WERI-Rb-1 (cell line): ENCODE data around the gene BCL2.

Source experiments
- DNase-seq: peaks from one replicate; pipeline ENCODE4 v3.0.0-alpha.2; 2020
- H3K27ac ChIP-seq: fragments of 250-450 bp; sonication (Bioruptor Pico); 2 replicates; pipeline ENCODE4 v1.5.1; 2020; ENCODE audit warnings: mild to moderate bottlenecking, moderate library complexity
- H3K27me3 ChIP-seq: fragments of 250-450 bp; sonication (Bioruptor Pico); 2 replicates; pipeline ENCODE4 v1.5.1; 2021; ENCODE audit warnings: mild to moderate bottlenecking, low read depth, moderate library complexity; ENCODE audit not compliant: insufficient read depth, severe bottlenecking
- H3K36me3 ChIP-seq: fragments of 250-450 bp; sonication (Bioruptor Pico); 2 replicates; pipeline ENCODE4 v1.5.1; 2020; ENCODE audit warnings: mild to moderate bottlenecking, moderate library complexity
- H3K4me3 ChIP-seq: 2 replicates; pipeline ENCODE4 v1.5.1; 2011; ENCODE audit warnings: low read depth, mild to moderate bottlenecking, control low read depth, low read length
- H3K9me3 ChIP-seq: fragments of 250-450 bp; sonication (Bioruptor Pico); 2 replicates; pipeline ENCODE4 v1.5.1; 2021; ENCODE audit warnings: mild to moderate bottlenecking, moderate library complexity; ENCODE audit not compliant: severe bottlenecking
- TF ChIP-seq, protein P1 (sequence below): IDR thresholded peaks from 2 replicates; pipeline ENCODE4 v1.5.1; 2011; ENCODE audit warnings: low read depth, mild to moderate bottlenecking, control low read depth, inconsistent platforms, low read length

The BCL2 gene

DNA sequence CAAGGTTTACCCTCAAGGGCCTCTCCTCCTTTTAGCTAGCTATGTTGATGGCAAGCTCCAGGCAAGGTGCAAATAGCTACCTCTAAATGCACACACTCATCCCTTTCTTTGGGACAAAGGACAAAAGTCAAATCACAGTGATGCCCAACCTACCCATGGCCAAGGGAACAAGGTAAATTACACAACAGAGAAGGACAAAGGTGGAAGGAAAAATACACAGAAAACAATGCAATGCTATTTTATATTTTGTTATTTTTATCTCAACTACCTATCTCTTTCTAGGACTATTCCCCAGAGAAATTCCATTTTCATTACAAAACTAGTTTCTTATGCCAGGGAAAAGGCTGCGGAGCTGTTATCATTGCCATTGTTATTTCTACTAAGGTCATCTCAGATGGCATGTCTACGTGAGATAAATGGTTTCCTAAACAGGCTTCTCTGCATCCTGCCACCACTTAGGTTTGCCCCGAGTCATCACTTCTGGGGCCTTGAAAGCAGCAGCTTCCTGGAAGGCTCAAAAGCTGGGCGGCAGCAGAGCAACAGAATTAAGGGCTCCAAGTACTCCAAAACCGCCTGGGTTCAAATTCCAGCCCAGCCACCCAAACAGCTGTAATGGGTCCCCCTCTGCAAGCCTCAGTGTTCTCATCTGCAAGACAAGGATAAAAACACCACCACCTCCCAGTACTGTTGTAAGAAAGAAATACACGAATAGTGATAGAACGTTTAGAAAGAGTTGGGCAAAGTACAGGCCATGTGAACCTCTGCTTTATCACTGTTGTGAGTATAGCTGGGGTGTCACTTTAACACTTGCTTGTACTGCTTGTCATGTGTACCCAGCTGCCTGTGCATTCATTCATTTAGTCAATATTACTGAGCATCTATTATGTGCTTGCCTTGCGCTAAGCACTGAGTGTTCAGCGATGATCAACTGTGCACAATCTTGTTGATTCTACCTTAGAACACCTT, 20.9 kb downstream of the BCL2 start:
- H3K36me3 ChIP-seq = peaks cover 4% of the 10 kb centered on the region; the same call in 1 of the 2 replicates
- TF ChIP-seq, protein P1, sequence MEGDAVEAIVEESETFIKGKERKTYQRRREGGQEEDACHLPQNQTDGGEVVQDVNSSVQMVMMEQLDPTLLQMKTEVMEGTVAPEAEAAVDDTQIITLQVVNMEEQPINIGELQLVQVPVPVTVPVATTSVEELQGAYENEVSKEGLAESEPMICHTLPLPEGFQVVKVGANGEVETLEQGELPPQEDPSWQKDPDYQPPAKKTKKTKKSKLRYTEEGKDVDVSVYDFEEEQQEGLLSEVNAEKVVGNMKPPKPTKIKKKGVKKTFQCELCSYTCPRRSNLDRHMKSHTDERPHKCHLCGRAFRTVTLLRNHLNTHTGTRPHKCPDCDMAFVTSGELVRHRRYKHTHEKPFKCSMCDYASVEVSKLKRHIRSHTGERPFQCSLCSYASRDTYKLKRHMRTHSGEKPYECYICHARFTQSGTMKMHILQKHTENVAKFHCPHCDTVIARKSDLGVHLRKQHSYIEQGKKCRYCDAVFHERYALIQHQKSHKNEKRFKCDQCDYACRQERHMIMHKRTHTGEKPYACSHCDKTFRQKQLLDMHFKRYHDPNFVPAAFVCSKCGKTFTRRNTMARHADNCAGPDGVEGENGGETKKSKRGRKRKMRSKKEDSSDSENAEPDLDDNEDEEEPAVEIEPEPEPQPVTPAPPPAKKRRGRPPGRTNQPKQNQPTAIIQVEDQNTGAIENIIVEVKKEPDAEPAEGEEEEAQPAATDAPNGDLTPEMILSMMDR = no peak
- no peaks in the 10 kb centered on the region for H3K27me3 ChIP-seq
- no peak for DNase-seq
- no peaks in the 10 kb centered on the region for H3K9me3 ChIP-seq
- H3K27ac ChIP-seq = no peak overlapping the region
- H3K4me3 ChIP-seq = no peak overlapping the region

DNA sequence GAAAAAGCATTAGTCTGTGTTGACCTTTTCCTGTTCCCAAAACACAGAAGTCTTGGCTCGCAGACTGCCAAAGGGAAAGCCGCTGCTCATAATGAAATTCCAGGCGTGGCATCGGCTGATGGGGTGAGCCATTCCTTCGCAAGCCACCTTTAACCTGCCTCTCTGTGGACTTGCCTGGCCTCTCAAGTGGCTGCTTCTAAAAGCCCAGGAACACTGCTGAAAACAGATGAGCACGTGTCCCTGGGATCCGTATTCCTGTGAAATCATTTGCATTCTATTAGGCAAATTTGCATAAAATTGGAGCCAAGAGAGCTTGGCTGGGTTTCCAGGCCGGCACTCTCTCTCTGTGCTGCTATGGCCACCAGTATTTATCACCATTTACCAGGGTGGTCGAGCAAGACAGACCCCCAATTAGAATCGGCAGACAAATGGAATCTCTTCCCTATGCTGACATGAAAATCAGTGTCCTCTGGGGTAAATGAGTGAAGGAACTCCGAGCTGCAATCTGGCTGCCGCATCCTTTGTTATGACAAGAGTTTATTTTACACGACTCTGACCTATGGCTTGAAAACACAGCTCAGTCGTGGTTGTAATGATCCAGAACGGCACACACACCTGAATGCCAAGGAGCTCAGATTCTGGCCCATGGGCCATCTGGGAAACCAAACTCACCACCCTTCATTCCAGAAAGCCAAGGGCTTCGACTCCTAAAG, 21.7 kb downstream of the BCL2 start:
- H3K9me3 ChIP-seq = no peaks in the 10 kb centered on the region
- H3K4me3 ChIP-seq = no peak overlapping the region
- TF ChIP-seq, protein P1 = no peak
- DNase-seq = no peak
- H3K27me3 ChIP-seq = no peaks in the 10 kb centered on the region
- H3K36me3 ChIP-seq = peaks cover 8% of the 10 kb centered on the region; the same call in 1 of the 2 replicates
- no peak overlapping the region for H3K27ac ChIP-seq

DNA sequence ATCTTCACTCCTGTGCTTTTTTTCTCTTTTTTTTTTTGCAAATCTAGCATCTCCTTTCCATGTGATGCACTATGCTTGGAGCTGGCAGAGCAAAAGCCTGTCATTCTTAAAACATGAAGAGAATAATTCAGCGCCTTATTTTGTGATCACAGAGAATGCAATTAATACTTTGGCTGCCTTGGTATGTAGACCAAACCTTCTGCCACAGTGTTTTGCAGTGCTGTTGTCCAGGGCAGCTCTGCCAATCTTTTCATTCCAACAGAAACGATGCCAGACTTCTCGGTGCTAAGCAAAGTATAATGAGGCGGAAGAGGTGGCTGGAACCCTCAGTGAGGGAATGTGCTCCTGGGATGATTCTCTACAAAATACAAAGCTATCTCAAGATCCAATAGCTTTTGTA, 25.6 kb downstream of the BCL2 start:
- no peaks in the 10 kb centered on the region for H3K9me3 ChIP-seq
- no peak overlapping the region for H3K27ac ChIP-seq
- TF ChIP-seq, protein P1 = no peak
- no peak for DNase-seq
- H3K36me3 ChIP-seq = peaks cover 5% of the 10 kb centered on the region; the same call in 1 of the 2 replicates
- no peaks in the 10 kb centered on the region for H3K27me3 ChIP-seq
- H3K4me3 ChIP-seq = no peak overlapping the region

GRCh38 chr18:63292831-63293683, 26.5 kb downstream of the BCL2 start:
- Histone ChIP-seq H3K4me3 (no peak overlapping the region), H3K27ac (no peak overlapping the region), H3K27me3 (no peaks in the 10 kb centered on the region), H3K9me3 (no peaks in the 10 kb centered on the region), H3K36me3 (peaks cover 5% of the 10 kb centered on the region; the same call in 1 of the 2 replicates)
- TF ChIP-seq, protein P1 = no peak
- no peak for DNase-seq

GRCh38 chr18:63291278-63291677, 28.3 kb downstream of the BCL2 start:
- H3K36me3 ChIP-seq = peaks cover 5% of the 10 kb centered on the region; the same call in 1 of the 2 replicates

More at GRCh38 chr18:63291278-63291677, 28.3 kb downstream of the BCL2 start:
- no peak for DNase-seq
- TF ChIP-seq, protein P1 = no peak
- Histone ChIP-seq H3K9me3 (no peaks in the 10 kb centered on the region), H3K27me3 (no peaks in the 10 kb centered on the region), H3K27ac (no peak overlapping the region), H3K4me3 (no peak overlapping the region)
